T-helper 1 cell treated with Interleukin-12 subunit alpha and Interleukin-12 subunit beta and Interleukin-4 antibody, amounts not matched to agents 30 μg/mL and 1 μg/mL, for 36 hours (primary cell): ENCODE data around the gene CHD9NB.
"Not testable (repeated sequence)": the region's sequence is repeated elsewhere in the genome, so short reads cannot be mapped to it uniquely, and the experiment has no call there.

Source experiments
- H3K27ac Mint-ChIP-seq: one replicate; pipeline ENCODE4 v1.8.0; 2021; ENCODE audit warnings: mild to moderate bottlenecking, mixed read lengths
- H3K27me3 Mint-ChIP-seq: one replicate; pipeline ENCODE4 v1.8.0; 2021; ENCODE audit warnings: low read depth, mixed read lengths
- H3K36me3 Mint-ChIP-seq: one replicate; pipeline ENCODE4 v1.8.0; 2021; ENCODE audit warnings: low read depth, mixed read lengths
- H3K4me1 Mint-ChIP-seq: one replicate; pipeline ENCODE4 v1.8.0; 2021; ENCODE audit warnings: low read depth, mixed read lengths
- H3K4me3 Mint-ChIP-seq: one replicate; pipeline ENCODE4 v1.8.0; 2021; ENCODE audit warnings: mild to moderate bottlenecking, moderate library complexity, mixed read lengths
- H3K9me3 Mint-ChIP-seq: one replicate; pipeline ENCODE4 v1.8.0; 2021; ENCODE audit warnings: mixed read lengths

Gene CHD9NB

DNA sequence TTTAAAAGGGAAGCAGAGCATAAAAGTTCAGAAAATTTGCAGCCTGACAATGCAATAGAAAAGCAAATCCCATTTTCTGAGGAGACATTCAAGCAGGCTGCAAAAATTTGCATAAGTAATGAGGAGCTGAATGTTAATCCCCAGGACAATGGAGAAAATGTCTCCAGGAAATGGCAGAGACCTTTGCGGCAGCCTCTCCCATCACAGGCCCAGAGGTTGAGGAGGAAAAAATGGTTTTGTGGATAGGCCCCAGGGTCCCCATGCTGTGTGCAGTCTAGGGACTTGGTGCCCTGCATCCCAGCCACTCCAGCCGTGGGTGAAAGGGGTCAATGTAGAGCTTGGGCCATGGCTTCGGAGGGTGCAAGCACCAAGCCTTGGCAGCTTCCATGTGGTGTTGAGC is 21.6 kb upstream of the CHD9NB start:
- not testable (repeated sequence) for H3K36me3 Mint-ChIP-seq, H3K4me3 Mint-ChIP-seq, H3K4me1 Mint-ChIP-seq, H3K27me3 Mint-ChIP-seq, H3K27ac Mint-ChIP-seq
- peaks cover 11% of the 10 kb centered on the region for H3K9me3 Mint-ChIP-seq

DNA sequence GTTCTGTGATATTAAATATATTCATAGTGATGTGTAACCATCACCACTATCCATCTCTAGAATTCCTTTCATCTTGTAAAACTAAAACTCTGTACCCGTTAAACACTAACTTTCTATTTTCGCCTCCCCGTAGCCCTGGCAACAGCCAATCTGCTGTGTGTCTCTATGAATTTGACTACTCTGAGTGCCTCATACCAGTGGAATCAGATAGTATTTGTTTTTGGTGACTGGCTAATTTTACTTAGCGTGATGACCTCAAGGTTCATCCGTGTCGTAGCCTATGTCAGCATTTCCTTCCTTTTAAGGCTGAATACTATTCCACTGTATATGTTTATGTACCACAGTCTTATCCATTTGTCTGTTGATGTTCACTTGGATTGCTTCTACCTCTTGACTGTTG is 20.3 kb upstream of the CHD9NB start:
- H3K9me3 Mint-ChIP-seq = peaks cover 11% of the 10 kb centered on the region
- H3K4me3 Mint-ChIP-seq = no peak overlapping the region
- H3K27me3 Mint-ChIP-seq = no peaks in the 10 kb centered on the region
- H3K4me1 Mint-ChIP-seq = peaks cover 13% of the 10 kb centered on the region
- H3K36me3 Mint-ChIP-seq = peaks cover 7% of the 10 kb centered on the region
- no peak overlapping the region for H3K27ac Mint-ChIP-seq

GRCh38 chr16:53071748-53072301 is 19.1 kb upstream of the CHD9NB start:
- Mint-ChIP-seq H3K36me3 (peaks cover 7% of the 10 kb centered on the region), H3K27me3 (no peaks in the 10 kb centered on the region), H3K27ac (no peak overlapping the region), H3K9me3 (peaks cover 11% of the 10 kb centered on the region), H3K4me1 (peaks cover 13% of the 10 kb centered on the region), H3K4me3 (no peak overlapping the region)

- peaks cover 6% of the 10 kb centered on the region for H3K36me3 Mint-ChIP-seq
- no peak overlapping the region for H3K27ac Mint-ChIP-seq
- no peaks in the 10 kb centered on the region for H3K27me3 Mint-ChIP-seq
- no peak overlapping the region for H3K4me3 Mint-ChIP-seq
- peaks cover 14% of the 10 kb centered on the region for H3K4me1 Mint-ChIP-seq
- H3K9me3 Mint-ChIP-seq = peaks cover 11% of the 10 kb centered on the region
These were observed 17.1 kb upstream of the CHD9NB start for GRCh38 chr16:53069772-53070171.

DNA sequence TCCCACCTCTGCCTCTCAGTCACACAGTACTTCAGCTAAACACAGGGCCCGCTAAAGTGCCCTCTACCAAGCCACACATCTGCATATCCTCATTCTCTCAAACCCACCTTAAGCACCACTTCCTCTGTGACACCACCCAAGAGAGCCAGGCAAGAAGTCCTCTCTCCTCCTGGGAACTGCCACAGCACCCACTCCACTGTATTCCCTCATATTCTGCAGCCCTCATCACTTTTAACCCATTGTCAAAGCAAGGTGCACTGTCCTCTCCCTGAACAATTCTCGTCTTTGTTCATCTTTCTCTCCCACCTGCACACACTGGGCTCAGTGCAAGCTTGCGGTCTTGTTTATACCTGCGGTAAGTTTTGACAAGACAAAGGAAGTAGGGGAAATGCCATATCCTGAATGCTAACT is 15.7 kb upstream of the CHD9NB start:
- Mint-ChIP-seq H3K4me3 (no peak overlapping the region), H3K9me3 (no peaks in the 10 kb centered on the region), H3K27ac (peak overlapping the region; percentile 4), H3K4me1 (peaks cover 15% of the 10 kb centered on the region), H3K36me3 (peaks cover 5% of the 10 kb centered on the region), H3K27me3 (no peaks in the 10 kb centered on the region)

GRCh38 chr16:53067675-53068074 is 15.0 kb upstream of the CHD9NB start:
- Mint-ChIP-seq H3K27me3 (no peaks in the 10 kb centered on the region), H3K4me3 (no peak overlapping the region), H3K9me3 (no peaks in the 10 kb centered on the region), H3K27ac (no peak overlapping the region), H3K36me3 (peaks cover 5% of the 10 kb centered on the region), H3K4me1 (peaks cover 15% of the 10 kb centered on the region)

DNA sequence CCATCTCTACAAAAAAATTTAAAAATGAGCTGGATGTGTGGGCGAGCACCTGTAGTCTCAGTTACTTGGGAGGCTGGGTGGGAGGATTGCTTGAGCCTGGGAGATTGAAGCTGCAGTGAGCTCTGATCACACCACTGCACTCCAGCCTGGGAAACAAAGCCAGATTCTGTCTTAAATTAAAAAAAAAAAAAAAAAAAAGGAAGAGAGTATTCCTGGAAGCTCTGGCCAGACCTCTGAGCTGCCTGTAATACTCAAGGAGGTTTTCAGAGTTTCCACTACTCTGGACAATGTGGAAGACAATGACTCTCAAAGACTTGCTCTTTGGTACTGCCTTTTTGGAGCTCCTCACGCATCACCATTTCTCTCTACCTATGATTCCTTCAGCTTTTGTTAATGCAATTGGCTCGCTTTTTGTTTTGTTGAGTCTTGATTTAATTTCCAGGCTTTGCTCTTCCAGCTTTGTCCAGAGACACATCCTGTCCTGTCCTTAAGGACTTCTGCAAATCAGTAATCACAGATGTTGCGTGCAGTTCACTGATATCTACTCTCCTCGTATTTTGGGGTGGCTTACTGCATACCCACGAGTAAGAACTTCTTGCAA is 12.9 kb upstream of the CHD9NB start:
- no peaks in the 10 kb centered on the region for H3K27me3 Mint-ChIP-seq
- H3K4me1 Mint-ChIP-seq = peaks cover 25% of the 10 kb centered on the region
- no peak overlapping the region for H3K27ac Mint-ChIP-seq
- H3K4me3 Mint-ChIP-seq = no peak overlapping the region
- peaks cover 5% of the 10 kb centered on the region for H3K36me3 Mint-ChIP-seq
- no peaks in the 10 kb centered on the region for H3K9me3 Mint-ChIP-seq

DNA sequence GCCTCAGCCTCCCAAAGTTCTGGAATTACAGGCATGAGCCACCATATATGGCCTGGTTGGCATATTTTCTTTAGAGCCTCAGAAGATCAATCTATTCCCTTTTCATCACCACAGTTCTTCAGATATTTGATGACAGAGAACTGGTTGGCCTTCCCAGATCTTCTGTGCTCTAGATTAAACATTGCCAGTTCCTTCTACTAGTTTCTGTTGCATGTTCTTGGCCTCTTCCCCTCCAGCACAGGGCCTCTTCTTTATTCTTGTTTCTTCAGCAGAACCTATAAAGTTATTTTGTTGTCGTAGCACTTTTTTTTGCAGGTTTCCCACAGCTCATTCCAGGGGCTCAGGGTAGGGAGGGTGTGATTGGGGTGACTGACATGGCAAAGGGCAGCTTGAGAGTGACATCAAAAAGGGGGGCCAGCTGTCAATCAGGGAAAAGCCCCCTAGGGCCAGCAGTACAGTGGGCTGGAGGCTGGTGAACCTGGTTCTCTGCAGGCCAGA is 11.4 kb upstream of the CHD9NB start:
- Mint-ChIP-seq H3K27ac (no peak overlapping the region), H3K4me1 (peaks cover 19% of the 10 kb centered on the region), H3K36me3 (peaks cover 2% of the 10 kb centered on the region), H3K9me3 (no peaks in the 10 kb centered on the region), H3K4me3 (no peak overlapping the region), H3K27me3 (no peaks in the 10 kb centered on the region)

GRCh38 chr16:53061701-53062159 is 9.0 kb upstream of the CHD9NB start:
- H3K27ac Mint-ChIP-seq = no peak overlapping the region
- H3K27me3 Mint-ChIP-seq = no peaks in the 10 kb centered on the region
- H3K36me3 Mint-ChIP-seq = no peaks in the 10 kb centered on the region
- H3K4me1 Mint-ChIP-seq = peaks cover 17% of the 10 kb centered on the region
- peak overlapping the region; percentile 34 for H3K4me3 Mint-ChIP-seq
- H3K9me3 Mint-ChIP-seq = no peaks in the 10 kb centered on the region

- Mint-ChIP-seq H3K27me3 (no peaks in the 10 kb centered on the region), H3K4me3 (no peak overlapping the region), H3K4me1 (peaks cover 17% of the 10 kb centered on the region), H3K27ac (no peak overlapping the region), H3K36me3 (no peaks in the 10 kb centered on the region), H3K9me3 (no peaks in the 10 kb centered on the region)
These were observed 8.6 kb upstream of the CHD9NB start for GRCh38 chr16:53061256-53061655.

DNA sequence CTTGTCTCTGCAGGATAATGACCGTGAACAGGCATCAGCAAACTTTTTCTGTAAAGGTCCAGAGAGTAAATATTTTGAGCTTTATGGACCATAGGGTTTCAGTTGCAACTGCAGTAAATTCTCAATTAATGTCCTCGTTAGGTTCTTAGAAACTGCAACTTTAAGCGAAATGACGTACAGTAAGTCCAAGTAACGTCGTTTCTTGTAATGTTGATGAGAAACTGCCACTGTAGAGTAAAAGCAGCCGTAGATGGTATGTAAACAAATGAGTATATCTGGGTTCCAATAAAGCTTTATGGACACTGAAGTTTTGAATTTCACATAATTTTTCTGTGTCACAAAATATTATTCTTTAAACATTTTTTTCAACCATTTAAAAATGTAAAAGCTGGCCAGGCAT is 7.0 kb upstream of the CHD9NB start:
- Mint-ChIP-seq H3K36me3 (no peaks in the 10 kb centered on the region), H3K4me1 (peaks cover 22% of the 10 kb centered on the region), H3K4me3 (no peak overlapping the region), H3K9me3 (no peaks in the 10 kb centered on the region), H3K27me3 (no peaks in the 10 kb centered on the region), H3K27ac (no peak overlapping the region)

DNA sequence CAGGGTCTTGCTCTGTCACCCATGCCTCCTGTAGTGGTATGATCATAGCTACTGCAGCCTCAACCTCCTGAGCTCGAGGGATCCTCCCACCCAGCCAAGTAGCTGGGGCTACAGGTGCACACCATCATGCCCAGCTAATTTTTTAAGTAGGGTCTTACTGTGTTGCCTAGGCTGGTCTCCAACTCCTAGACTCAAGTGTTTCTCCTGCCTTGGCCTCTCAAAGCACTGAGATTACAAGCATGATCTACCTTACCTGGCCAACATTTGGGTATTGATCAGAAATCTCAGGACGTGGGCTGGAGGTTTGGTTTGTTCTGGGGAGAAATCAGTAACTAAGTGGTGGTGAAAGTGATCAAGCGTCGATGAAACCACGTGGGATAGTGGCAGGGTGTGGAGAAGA is 6.2 kb upstream of the CHD9NB start:
- Mint-ChIP-seq H3K27me3 (no peaks in the 10 kb centered on the region), H3K27ac (no peak overlapping the region), H3K4me1 (peaks cover 29% of the 10 kb centered on the region), H3K36me3 (no peaks in the 10 kb centered on the region), H3K4me3 (no peak overlapping the region), H3K9me3 (no peaks in the 10 kb centered on the region)

DNA sequence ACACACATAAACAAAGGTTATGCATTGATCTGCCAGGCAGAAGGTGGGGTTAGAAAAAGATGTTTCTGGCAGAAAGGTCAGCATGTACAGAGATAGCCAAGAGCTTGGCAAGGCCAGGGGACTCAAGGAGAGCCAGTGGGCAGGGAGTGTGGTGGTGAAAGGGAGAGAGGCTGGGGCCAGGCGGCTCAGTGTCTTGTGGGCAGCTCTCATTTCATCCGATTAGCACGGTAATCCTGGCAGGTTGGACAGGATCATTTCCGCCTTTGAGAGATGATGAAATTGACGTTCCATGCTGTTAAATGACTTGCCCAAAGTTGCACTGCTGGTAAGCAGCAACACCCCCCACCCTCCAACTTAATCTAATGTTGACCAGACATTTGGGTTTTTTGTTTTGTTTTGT is 5.7 kb upstream of the CHD9NB start:
- H3K4me1 Mint-ChIP-seq = peaks cover 29% of the 10 kb centered on the region

DNA sequence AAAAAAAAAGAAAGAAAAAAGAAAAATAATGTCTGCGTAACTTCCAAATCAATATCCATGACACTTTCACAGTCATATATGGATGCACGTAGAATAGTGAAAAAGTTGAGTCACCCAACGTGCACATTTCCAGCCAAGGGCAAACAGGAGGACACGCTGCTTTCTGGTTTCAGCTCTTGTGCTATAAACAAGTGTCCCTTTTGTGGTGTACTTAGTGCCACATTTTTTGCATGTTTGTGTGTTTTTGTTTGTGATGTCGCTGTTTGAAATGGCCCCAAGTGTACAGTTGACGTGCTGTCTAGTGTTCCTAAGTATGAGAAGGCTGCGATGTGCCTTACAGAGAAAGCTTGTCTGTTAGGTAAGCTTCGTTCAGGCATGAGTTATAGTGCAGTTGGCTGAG is 5.0 kb upstream of the CHD9NB start:
- Mint-ChIP-seq H3K36me3 (no peaks in the 10 kb centered on the region), H3K4me1 (peaks cover 31% of the 10 kb centered on the region), H3K4me3 (no peak overlapping the region), H3K9me3 (no peaks in the 10 kb centered on the region), H3K27me3 (no peaks in the 10 kb centered on the region), H3K27ac (no peak overlapping the region)

More for the DNA sequence above, 5.7 kb upstream of the CHD9NB start:
- no peaks in the 10 kb centered on the region for H3K36me3 Mint-ChIP-seq
- H3K27ac Mint-ChIP-seq = no peak overlapping the region
- no peaks in the 10 kb centered on the region for H3K9me3 Mint-ChIP-seq
- H3K27me3 Mint-ChIP-seq = no peaks in the 10 kb centered on the region
- no peak overlapping the region for H3K4me3 Mint-ChIP-seq

- Mint-ChIP-seq H3K36me3 (no peaks in the 10 kb centered on the region), H3K27ac (no peak overlapping the region), H3K4me3 (no peak overlapping the region), H3K4me1 (peaks cover 29% of the 10 kb centered on the region), H3K27me3 (no peaks in the 10 kb centered on the region), H3K9me3 (no peaks in the 10 kb centered on the region)
These were observed 3.7 kb upstream of the CHD9NB start for GRCh38 chr16:53056392-53056881.
